ENCODE results near the gene ADAMTS14.

Gene ADAMTS14

DNA sequence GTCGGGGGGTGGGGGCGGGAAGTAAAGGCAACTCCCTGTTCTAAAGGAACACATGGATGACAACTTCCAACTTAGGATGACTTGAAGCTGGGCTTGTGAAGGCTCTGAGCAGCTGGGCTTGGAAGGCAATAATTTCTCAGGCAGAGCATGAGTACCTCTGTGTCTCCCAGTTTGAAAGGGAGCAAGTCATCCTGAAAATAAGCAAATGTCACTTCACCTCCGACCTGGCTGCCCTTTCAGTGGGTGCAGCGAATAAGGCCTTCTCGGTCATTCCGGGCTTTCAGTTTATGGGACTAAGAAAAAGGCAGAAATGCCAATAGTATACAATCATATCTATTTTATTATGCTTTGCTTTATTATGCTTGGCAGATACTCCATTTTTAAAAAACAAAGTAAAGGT lies 15.3 kb upstream of the ADAMTS14 start:
- no peak for DNase-seq (ENCODE audit: extremely low spot score)
- ChIA-PET CTCF (no interaction called here), POLR2A (no interaction called here)
- TF ChIP-seq ARNT (IDR thresholded peaks at IDR 0.05), result no peak
- TF ChIP-seq FOXK2 (IDR thresholded peaks at IDR 0.05), result no peak
- TF ChIP-seq LEF1 (IDR thresholded peaks at IDR 0.05; ENCODE audit: borderline replicate concordance), result no peak
- TF ChIP-seq NFRKB (IDR thresholded peaks at IDR 0.05), result no peak
- no peak for TF ChIP-seq SUZ12 (IDR thresholded peaks at IDR 0.05)
- no peak for TF ChIP-seq BHLHE40 (IDR thresholded peaks at IDR 0.05; ENCODE audit: borderline replicate concordance)
- no peak for TF ChIP-seq HDGF (IDR thresholded peaks at IDR 0.05; ENCODE audit: borderline replicate concordance)
- TF ChIP-seq SP1 (IDR thresholded peaks at IDR 0.05), result no peak
- TF ChIP-seq FOXA1 (IDR thresholded peaks at IDR 0.05), result no peak
- TF ChIP-seq ELF4 (IDR thresholded peaks at IDR 0.05), result no peak
- TF ChIP-seq ZNF384 (IDR thresholded peaks at IDR 0.05), result no peak
- TF ChIP-seq FOXM1 (IDR thresholded peaks at IDR 0.05; ENCODE audit: borderline replicate concordance), result no peak
- TF ChIP-seq CTBP1 (IDR thresholded peaks at IDR 0.05; ENCODE audit: borderline replicate concordance), result no peak
- TF ChIP-seq TARDBP (IDR thresholded peaks at IDR 0.05), result no peak
- TF ChIP-seq, protein P1, sequence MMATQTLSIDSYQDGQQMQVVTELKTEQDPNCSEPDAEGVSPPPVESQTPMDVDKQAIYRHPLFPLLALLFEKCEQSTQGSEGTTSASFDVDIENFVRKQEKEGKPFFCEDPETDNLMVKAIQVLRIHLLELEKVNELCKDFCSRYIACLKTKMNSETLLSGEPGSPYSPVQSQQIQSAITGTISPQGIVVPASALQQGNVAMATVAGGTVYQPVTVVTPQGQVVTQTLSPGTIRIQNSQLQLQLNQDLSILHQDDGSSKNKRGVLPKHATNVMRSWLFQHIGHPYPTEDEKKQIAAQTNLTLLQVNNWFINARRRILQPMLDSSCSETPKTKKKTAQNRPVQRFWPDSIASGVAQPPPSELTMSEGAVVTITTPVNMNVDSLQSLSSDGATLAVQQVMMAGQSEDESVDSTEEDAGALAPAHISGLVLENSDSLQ (IDR thresholded peaks at IDR 0.05), result no peak
- no peak for TF ChIP-seq L3MBTL2 (conservative IDR thresholded peaks at IDR 0.05)

DNA sequence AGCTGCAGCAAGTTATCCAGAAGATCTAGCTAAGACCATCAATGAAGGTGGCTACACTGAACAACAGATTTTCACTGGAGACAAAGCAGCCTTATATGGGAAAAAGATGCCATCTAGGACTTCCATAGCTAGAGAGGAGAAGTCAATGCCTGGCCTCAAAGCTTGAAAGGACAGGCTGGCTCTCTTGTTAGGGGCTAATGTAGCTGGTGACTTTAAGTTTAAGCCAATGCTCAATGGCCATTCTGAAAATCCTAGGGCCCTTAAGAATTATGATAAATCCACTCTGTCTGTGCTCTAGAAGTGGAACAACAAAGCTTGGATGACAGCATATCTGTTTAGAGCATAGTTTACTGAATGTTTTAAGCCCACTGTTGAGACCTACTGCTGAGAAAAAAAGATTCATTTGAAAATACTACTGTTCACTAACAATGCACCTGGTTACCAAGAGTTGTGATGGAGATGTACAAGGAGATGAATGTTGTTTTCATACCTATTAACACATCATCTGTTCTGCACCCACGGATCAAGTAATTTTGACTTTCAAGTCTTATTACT lies 13.6 kb upstream of the ADAMTS14 start:
- DNase-seq (ENCODE audit: extremely low spot score), result no peak
- TF ChIP-seq CTBP1 (IDR thresholded peaks at IDR 0.05; ENCODE audit: borderline replicate concordance), result no peak
- no peak for TF ChIP-seq BHLHE40 (IDR thresholded peaks at IDR 0.05; ENCODE audit: borderline replicate concordance)
- TF ChIP-seq ELF4 (IDR thresholded peaks at IDR 0.05), result no peak
- TF ChIP-seq L3MBTL2 (conservative IDR thresholded peaks at IDR 0.05), result no peak
- TF ChIP-seq SP1 (IDR thresholded peaks at IDR 0.05), result no peak
- no peak for TF ChIP-seq FOXM1 (IDR thresholded peaks at IDR 0.05; ENCODE audit: borderline replicate concordance)
- no peak for TF ChIP-seq TARDBP (IDR thresholded peaks at IDR 0.05)
- no peak for TF ChIP-seq FOXA1 (IDR thresholded peaks at IDR 0.05)
- no peak for TF ChIP-seq LEF1 (IDR thresholded peaks at IDR 0.05; ENCODE audit: borderline replicate concordance)
- no peak for TF ChIP-seq HDGF (IDR thresholded peaks at IDR 0.05; ENCODE audit: borderline replicate concordance)
- TF ChIP-seq NFRKB (IDR thresholded peaks at IDR 0.05), result no peak
- TF ChIP-seq, protein P1 (IDR thresholded peaks at IDR 0.05), result no peak
- no peak for TF ChIP-seq ARNT (IDR thresholded peaks at IDR 0.05)
- no peak for TF ChIP-seq ZNF384 (IDR thresholded peaks at IDR 0.05)
- no peak for TF ChIP-seq FOXK2 (IDR thresholded peaks at IDR 0.05)
- no peak for TF ChIP-seq SUZ12 (IDR thresholded peaks at IDR 0.05)
- POLR2A ChIA-PET, result no interaction called here
- CTCF ChIA-PET, result no interaction called here

DNA sequence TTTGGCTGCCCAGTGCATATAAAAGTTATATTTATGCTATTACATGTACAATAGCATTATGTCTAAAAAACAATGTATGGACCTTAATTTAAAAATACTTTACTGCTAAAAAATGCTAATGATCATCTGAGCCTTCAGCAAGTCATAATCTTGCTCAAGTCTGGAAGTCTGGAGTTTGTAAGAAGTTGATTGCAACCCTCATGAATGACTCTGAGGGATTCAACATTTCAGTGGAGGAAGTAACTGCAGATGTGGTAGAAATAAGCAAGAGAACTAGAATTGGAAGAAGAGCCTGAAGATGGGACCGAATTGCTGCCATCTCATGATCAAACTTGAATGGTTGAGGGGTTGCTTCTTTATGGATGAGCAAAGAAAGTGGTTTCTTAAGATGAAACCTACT lies 13.0 kb upstream of the ADAMTS14 start:
- DNase-seq (ENCODE audit: extremely low spot score), result no peak
- TF ChIP-seq LEF1 (IDR thresholded peaks at IDR 0.05; ENCODE audit: borderline replicate concordance) (no peak), FOXK2 (IDR thresholded peaks at IDR 0.05) (no peak), CTBP1 (IDR thresholded peaks at IDR 0.05; ENCODE audit: borderline replicate concordance) (no peak), L3MBTL2 (conservative IDR thresholded peaks at IDR 0.05) (no peak), ELF4 (IDR thresholded peaks at IDR 0.05) (no peak), NFRKB (IDR thresholded peaks at IDR 0.05) (no peak), ARNT (IDR thresholded peaks at IDR 0.05) (no peak), TARDBP (IDR thresholded peaks at IDR 0.05) (no peak), FOXA1 (IDR thresholded peaks at IDR 0.05) (no peak), FOXM1 (IDR thresholded peaks at IDR 0.05; ENCODE audit: borderline replicate concordance) (no peak), BHLHE40 (IDR thresholded peaks at IDR 0.05; ENCODE audit: borderline replicate concordance) (no peak)
- ChIA-PET POLR2A (no interaction called here), CTCF (no interaction called here)

DNA sequence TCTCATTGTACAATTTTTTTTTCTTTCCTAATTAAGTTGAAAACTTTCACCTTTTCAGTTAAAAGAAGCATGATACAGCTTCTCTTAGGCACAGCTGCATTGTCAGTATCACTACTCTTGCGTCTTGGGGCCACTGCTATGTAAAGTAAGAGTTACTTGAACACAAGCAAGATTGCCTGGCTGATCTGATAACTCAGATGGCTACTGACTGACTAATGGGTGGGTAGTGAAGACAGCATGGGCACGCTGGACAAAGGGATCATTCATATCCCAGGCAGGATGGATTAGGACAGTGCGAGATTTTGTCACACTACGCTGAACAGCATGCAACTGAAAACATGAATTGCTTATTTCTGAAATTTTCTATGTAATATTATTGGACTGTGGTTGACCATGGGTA lies 11.6 kb upstream of the ADAMTS14 start:
- CTCF ChIA-PET, result no interaction called here
- DNase-seq (ENCODE audit: extremely low spot score), result no peak
- TF ChIP-seq TARDBP (IDR thresholded peaks at IDR 0.05) (no peak), FOXK2 (IDR thresholded peaks at IDR 0.05) (no peak), LEF1 (IDR thresholded peaks at IDR 0.05; ENCODE audit: borderline replicate concordance) (no peak), SUZ12 (IDR thresholded peaks at IDR 0.05) (no peak), SP1 (IDR thresholded peaks at IDR 0.05) (no peak), NFRKB (IDR thresholded peaks at IDR 0.05) (no peak), FOXM1 (IDR thresholded peaks at IDR 0.05; ENCODE audit: borderline replicate concordance) (no peak), HDGF (IDR thresholded peaks at IDR 0.05; ENCODE audit: borderline replicate concordance) (no peak)
- POLR2A ChIA-PET, result no interaction called here

DNA sequence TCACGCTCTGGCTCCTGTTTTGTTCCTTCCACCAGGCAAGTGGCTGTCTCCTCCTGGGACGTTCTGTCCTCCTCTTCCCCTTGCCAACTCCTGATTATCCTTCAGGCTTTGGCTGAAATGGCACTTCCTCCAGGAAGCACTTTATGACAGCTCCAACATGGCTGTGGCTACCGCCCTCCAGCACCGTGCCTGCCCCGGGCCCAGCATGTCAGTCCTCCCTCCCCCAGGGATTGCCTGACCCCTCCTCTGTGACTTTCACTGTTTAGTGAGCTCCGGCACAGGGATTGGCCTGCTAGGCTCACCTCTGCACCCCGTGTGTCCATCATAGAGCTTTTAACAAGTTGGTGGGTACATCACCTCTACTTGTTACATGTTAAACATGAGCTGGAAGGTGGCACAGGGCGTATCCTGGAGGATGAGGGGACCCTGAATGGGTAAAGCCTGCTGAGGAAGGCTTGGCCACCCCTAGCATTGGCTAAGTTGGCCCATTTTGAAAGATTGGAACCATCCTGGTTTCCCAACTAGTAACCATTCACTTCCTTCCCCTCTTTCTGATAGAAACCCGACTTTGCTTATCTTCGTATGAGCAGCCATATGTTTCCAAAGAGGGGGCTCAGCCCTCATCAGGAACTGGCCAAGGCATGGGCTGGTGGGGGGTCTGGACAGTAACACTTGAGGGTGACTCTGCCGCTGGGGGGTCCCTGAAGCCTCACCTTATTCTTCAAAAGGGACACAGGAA lies 10.5 kb upstream of the ADAMTS14 start:
- ChIA-PET CTCF (interaction anchor here (0.6 to 1.0 kb wide), 2 partner anchors 9 to 116 kb away, joined by 3 to 4 read pairs; no protein-coding TSS in a partner anchor), POLR2A (no interaction called here)
- no peak for DNase-seq (ENCODE audit: extremely low spot score)
- no peak for TF ChIP-seq FOXM1 (IDR thresholded peaks at IDR 0.05; ENCODE audit: borderline replicate concordance)
- TF ChIP-seq CTBP1 (IDR thresholded peaks at IDR 0.05; ENCODE audit: borderline replicate concordance), result no peak
- no peak for TF ChIP-seq SUZ12 (IDR thresholded peaks at IDR 0.05)
- TF ChIP-seq, protein P1 (IDR thresholded peaks at IDR 0.05), result no peak
- TF ChIP-seq LEF1 (IDR thresholded peaks at IDR 0.05; ENCODE audit: borderline replicate concordance), result no peak
- no peak for TF ChIP-seq ELF4 (IDR thresholded peaks at IDR 0.05)
- no peak for TF ChIP-seq ARNT (IDR thresholded peaks at IDR 0.05)
- no peak for TF ChIP-seq HDGF (IDR thresholded peaks at IDR 0.05; ENCODE audit: borderline replicate concordance)
- TF ChIP-seq FOXA1 (IDR thresholded peaks at IDR 0.05), result no peak
- no peak for TF ChIP-seq NFRKB (IDR thresholded peaks at IDR 0.05)
- TF ChIP-seq L3MBTL2 (conservative IDR thresholded peaks at IDR 0.05), result no peak
- no peak for TF ChIP-seq FOXK2 (IDR thresholded peaks at IDR 0.05)
- no peak for TF ChIP-seq TARDBP (IDR thresholded peaks at IDR 0.05)

Data from HEK293T (cell line).